Right lung (tissue), 10 donors: ENCODE measurements around the gene TCF25. TPM values are rescaled to one million over a fixed set of nuclear protein-coding genes. Genes with fewer than 3 reads are reported as not detected.
"Not testable (repeated sequence)": the region's sequence is repeated elsewhere in the genome, so short reads cannot be mapped to it uniquely, and the experiment has no call there.

ENCODE experiments used
- DNase-seq, 2 donors: peaks; one replicate each; pipeline ENCODE4 v3.0.0-alpha.2; 2013
- long read RNA-seq, 8 donors: transcript quantifications; one replicate each; lab custom pipeline, GENCODE V29; 2026
- polyA plus RNA-seq, 5 donors: library from polyadenylated mRNA; unstranded; fragments of 120-200 nt; gene quantifications; one replicate each; pipeline versions ENCODE4 v1.2.1 to v1.2.3, GENCODE V29; 2013; ENCODE audit warnings: inconsistent platforms in 1 of 5, low replicate concordance in 1 of 5; ENCODE audit not compliant: insufficient read length in 5 of 5, insufficient read depth in 1 of 5

Gene TCF25, protein sequence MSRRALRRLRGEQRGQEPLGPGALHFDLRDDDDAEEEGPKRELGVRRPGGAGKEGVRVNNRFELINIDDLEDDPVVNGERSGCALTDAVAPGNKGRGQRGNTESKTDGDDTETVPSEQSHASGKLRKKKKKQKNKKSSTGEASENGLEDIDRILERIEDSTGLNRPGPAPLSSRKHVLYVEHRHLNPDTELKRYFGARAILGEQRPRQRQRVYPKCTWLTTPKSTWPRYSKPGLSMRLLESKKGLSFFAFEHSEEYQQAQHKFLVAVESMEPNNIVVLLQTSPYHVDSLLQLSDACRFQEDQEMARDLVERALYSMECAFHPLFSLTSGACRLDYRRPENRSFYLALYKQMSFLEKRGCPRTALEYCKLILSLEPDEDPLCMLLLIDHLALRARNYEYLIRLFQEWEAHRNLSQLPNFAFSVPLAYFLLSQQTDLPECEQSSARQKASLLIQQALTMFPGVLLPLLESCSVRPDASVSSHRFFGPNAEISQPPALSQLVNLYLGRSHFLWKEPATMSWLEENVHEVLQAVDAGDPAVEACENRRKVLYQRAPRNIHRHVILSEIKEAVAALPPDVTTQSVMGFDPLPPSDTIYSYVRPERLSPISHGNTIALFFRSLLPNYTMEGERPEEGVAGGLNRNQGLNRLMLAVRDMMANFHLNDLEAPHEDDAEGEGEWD
- 100 to 1,000 TPM; 126 to 162 (median 151) TPM for polyA plus RNA-seq
- long read RNA-seq, donor 1, transcript TCF25-203 (2 exons, 981 nt): minor isoform, 8 of 143 reads
- long read RNA-seq, donor 1, transcript TCF25-201 (18 exons, 2,233 nt): major isoform, 18 of 143 reads
- long read RNA-seq, donor 1, partial matches to known transcripts: 108 of 143 reads
- long read RNA-seq, donor 1, other reads (novel, unspliced or antisense): 0 of 143 reads
- long read RNA-seq, donor 2, transcript TCF25-201 (18 exons, 2,233 nt): major isoform, 19 of 28 reads
- long read RNA-seq, donor 2, partial matches to known transcripts: 0 of 28 reads
- long read RNA-seq, donor 2, other reads (novel, unspliced or antisense): 0 of 28 reads
- long read RNA-seq, donor 3, transcript TCF25-220 (2 exons, 1,535 nt): minor isoform, 8 of 58 reads
- long read RNA-seq, donor 3, transcript TCF25-203 (2 exons, 981 nt): minor isoform, 6 of 58 reads
- long read RNA-seq, donor 3, transcript TCF25-201 (18 exons, 2,233 nt): major isoform, 10 of 58 reads
- long read RNA-seq, donor 3, partial matches to known transcripts: 27 of 58 reads
- long read RNA-seq, donor 3, other reads (novel, unspliced or antisense): 0 of 58 reads
- long read RNA-seq, donor 4, transcript TCF25-203 (2 exons, 981 nt): major isoform, 5 of 59 reads
- long read RNA-seq, donor 4, partial matches to known transcripts: 45 of 59 reads
- long read RNA-seq, donor 4, other reads (novel, unspliced or antisense): 0 of 59 reads
- long read RNA-seq, donor 5, transcript TCF25-203 (2 exons, 981 nt): minor isoform, 7 of 74 reads
- long read RNA-seq, donor 5, transcript TCF25-220 (2 exons, 1,535 nt): major isoform, 8 of 74 reads
- long read RNA-seq, donor 5, partial matches to known transcripts: 54 of 74 reads
- long read RNA-seq, donor 5, other reads (novel, unspliced or antisense): 0 of 74 reads
- long read RNA-seq, donor 6, transcript TCF25-203 (2 exons, 981 nt): minor isoform, 8 of 55 reads
- long read RNA-seq, donor 6, transcript TCF25-201 (18 exons, 2,233 nt): major isoform, 14 of 55 reads
- long read RNA-seq, donor 6, transcript TCF25-220 (2 exons, 1,535 nt): minor isoform, 7 of 55 reads
- long read RNA-seq, donor 6, partial matches to known transcripts: 23 of 55 reads
- long read RNA-seq, donor 6, other reads (novel, unspliced or antisense): 0 of 55 reads
- long read RNA-seq, donor 7, transcript TCF25-220 (2 exons, 1,535 nt): minor isoform, 6 of 34 reads
- long read RNA-seq, donor 7, transcript TCF25-201 (18 exons, 2,233 nt): major isoform, 11 of 34 reads
- long read RNA-seq, donor 7, partial matches to known transcripts: 13 of 34 reads
- long read RNA-seq, donor 7, other reads (novel, unspliced or antisense): 0 of 34 reads
- long read RNA-seq, donor 8, transcript TCF25-201 (18 exons, 2,233 nt): major isoform, 6 of 29 reads
- long read RNA-seq, donor 8, partial matches to known transcripts: 15 of 29 reads
- long read RNA-seq, donor 8, other reads (novel, unspliced or antisense): 0 of 29 reads

- DNase-seq: peak; percentile 93
Measured at GRCh38 chr16:89873109-89873971, at the start of gene TCF25. TSS of gene TCF25 (plus strand) at chr16:89873592. CDS start at chr16:89873668, 76 bp downstream.

GRCh38 chr16:89823824-89824148 lies 49.6 kb upstream of the TCF25 start:
- DNase-seq: not testable (repeated sequence)

DNA sequence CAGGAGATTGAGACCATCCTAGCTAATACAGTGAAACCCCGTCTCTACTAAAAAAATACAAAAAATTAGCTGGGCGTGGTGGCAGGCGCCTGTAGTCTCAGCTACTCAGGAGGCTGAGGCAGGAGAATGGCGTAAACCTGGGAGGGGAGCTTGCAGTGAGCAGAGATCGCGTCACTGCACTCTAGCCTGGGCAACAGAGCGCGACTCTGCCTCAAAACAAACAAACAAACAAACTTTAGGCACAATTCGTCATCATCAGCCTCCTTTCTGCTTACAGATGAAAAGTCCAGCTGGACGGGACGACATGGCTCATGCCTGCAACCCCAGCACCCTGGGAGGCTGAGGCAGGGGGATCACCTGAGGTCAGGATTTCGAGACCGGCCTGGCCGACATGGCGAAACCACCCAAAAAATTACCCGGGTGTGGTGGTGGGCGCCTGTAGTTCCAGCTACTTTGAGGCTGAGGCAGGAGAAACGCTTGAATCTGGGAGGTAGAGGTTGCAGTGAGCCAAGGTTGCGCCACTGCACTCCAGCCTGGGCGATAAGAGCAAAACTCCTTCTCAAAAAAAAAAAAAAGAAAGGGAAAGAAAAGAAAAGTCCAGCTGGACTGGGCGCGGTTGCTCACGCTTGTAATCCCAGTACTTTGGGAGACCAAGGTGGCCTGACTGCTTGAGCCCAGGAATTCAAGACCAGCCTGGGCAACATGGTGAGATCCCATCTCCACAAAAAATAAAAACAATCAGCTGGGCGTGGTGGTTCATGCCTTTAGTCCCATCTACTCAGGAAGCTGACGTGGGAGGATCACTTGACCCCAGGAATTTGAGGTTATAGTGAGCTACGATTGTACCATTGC lies 46.6 kb upstream of the TCF25 start:
- no peak for DNase-seq

DNA sequence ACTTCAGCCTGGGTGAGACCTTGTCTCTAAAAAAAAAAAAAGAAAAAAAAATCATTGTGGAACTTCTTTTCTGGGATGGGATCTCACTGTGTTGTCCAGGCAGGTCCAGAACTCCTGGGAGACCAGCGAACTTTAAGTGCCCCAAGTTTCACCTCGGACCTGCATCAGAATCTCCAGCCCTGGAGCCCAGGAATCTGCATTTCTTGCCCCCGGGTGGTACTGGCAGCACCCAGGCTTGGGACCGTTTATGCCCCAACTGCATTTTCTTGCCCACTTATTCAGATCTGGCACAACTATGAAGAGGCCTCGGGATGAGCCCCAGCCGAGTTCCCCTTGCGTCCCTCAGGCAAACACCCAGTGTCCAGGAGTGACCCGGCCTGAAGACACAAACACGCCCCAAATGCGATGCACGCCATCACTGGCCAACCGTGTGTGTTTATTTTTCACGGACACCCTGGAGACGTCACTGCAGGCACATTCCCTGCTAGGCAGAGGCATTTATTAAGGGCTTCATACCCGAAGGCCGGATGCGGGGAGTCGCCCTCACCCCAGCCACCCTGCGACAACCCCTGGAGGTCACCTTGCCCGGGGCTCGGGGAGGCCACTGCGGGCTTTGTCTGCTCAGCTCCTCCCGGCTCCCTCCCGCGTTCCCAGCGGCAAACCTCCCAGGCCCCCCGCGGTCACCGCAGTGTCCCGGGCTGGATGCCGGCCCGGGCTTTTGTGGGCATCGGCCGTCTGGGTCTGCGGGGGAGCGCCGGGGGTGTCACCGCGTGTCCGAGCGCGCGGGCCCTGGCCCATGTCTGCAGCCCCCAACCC lies 45.8 kb upstream of the TCF25 start:
- DNase-seq: peak in 1 of 2 donors; percentile 49

GRCh38 chr16:89828199-89828869 lies 45.1 kb upstream of the TCF25 start, which contains the start of gene SPIRE2:
TSS of gene SPIRE2 (plus strand) at chr16:89828475. CDS start at chr16:89828551, 76 bp downstream.
- DNase-seq: peak; percentile 77 to 79

- DNase-seq: no peak
Measured at GRCh38 chr16:89828870-89829629, 44.3 kb upstream of the TCF25 start.

GRCh38 chr16:89829630-89830437 lies 43.6 kb upstream of the TCF25 start:
- DNase-seq: no peak

GRCh38 chr16:89831810-89832328 lies 41.5 kb upstream of the TCF25 start:
- DNase-seq: no peak

DNA sequence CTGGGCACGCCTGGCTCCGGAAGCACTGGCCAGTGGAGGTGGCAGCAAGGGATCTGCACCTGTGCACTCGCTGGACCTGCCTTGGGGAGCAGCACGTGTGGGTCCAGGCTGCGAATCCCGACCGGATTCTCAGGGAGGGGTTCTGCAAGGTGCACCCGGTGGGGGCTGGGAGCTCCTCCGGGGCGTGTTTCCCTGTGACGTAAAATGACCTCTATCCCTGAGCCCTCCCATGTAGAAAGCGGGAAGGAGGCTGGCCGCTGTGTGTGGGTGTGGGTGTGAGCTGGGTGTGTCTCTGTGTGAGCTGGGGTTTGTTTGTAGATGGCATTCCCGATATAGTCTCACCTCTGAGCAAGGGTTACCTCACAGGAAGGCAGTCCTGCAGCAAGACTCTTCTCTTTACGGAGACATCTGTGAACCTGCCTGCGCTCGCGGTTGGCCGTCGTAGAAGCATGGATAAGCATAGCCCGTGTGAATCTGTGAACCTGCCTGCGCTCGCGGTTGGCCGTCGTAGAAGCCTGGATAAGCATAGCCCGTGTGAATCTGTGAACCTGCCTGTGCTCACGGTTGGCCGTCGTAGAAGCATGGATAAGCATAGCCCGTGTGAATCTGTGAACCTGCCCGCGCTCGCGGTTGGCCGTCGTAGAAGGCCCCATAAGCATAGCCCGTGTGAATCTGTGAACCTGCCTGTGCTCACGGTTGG lies 39.6 kb upstream of the TCF25 start:
- DNase-seq: not testable (repeated sequence)

DNA sequence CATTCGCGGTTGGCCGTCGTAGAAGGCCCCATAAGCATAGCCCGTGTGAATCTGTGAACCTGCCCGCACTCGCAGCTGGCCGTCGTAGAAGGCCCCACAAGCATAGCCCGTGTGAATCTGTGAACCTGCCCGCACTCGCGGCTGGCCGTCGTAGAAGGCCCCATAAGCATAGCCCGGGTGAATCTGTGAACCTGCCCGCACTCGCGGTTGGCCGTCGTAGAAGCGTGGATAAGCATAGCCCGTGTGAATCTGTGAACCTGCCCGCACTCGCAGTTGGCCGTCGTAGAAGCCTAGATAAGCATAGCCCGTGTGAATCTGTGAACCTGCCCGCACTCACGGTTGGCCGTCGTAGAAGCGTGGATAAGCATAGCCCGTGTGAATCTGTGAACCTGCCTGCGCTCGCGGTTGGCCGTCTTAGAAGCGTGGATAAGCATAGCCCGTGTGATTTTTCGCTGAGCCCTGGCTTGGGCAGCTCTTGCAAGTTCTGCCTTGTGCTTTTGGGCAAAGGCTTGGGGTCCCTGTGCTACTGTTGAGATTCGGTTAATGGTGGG lies 38.5 kb upstream of the TCF25 start:
- not testable (repeated sequence) for DNase-seq

- not testable (repeated sequence) for DNase-seq
Measured at GRCh38 chr16:89836484-89836883, 36.9 kb upstream of the TCF25 start.

- DNase-seq: no peak
Measured at GRCh38 chr16:89837014-89837546, 36.3 kb upstream of the TCF25 start.

- DNase-seq: no peak
Measured at GRCh38 chr16:89841275-89841674, 32.1 kb upstream of the TCF25 start.
